ENCODE data around the gene STK17A. TPM values are rescaled to one million over a fixed set of nuclear protein-coding genes. Genes with fewer than 3 reads are reported as not detected.

Gene STK17A
- polyA plus RNA-seq, 1 of the 3 experiments (the other 2 are of a cell fraction): 47.8 TPM

DNA sequence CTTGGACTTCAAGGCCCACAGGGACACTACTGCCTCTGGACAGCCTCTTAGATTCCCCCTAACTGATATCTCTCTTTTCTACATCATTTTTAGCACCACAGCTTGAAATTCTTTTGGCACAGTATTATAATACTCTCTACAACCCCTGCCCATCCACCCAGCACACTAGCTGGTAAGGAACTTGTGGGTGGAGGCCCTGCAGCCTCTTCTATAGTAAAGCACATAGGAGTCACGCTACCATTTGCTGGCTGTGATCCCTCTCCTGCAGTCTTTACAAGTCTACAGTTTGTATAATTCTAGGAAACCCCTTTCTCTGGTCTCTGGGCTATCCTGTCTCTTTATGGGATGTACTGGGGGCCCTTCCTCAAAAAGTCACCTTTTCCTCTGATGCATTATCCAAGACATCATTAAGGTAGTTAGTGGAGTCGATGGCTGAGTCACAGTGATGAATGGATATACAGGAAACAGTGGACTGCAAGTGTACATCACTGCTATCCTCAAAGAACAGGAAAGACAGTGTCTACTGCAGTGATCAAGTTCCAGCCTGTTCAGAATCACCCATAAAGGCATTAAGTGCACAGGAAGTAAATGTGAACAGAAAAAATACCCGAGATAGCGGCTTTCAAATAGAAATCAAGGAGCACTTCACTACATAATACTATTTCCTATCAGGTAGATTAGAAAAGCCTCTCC lies 54.4 kb downstream of the STK17A start:
- CTCF ChIA-PET: interaction anchor here (1.0 to 6.9 kb wide), 3 partner anchors 55 to 84 kb away, joined by 3 to 25 read pairs (median 7); partner anchors contain the start of gene STK17A
- H2AFZ ChIP-seq (ENCODE audit: low read depth): no peak overlapping the region
- H3K4me2 ChIP-seq: peak overlapping the region; percentile 38; the same call in 1 of the 2 replicates
- H3K4me1 ChIP-seq (ENCODE audit: control insufficient read depth in 1 of 2, insufficient read depth in 2 of 2, low read depth in 1 of 2, low read length in 1 of 2): peaks cover 28 to 57% of the 10 kb centered on the region in 2 experiments
- H4K20me1 ChIP-seq (ENCODE audit: insufficient read depth): no peaks in the 10 kb centered on the region
- peak overlapping the region; percentile 89 to 100 for H3K27ac ChIP-seq (ENCODE audit: low read depth in 2 of 2, low read length in 1 of 2)
- H3K9me3 ChIP-seq: no peaks in the 10 kb centered on the region
- peak; percentile 76; the same call in 1 of the 2 replicates for TF ChIP-seq TCF12 (IDR thresholded peaks at IDR 0.05)
- TF ChIP-seq USF2 (IDR thresholded peaks at IDR 0.05; ENCODE audit: borderline replicate concordance, low read depth, low read length): no peak
- TF ChIP-seq JUND (IDR thresholded peaks at IDR 0.05): peak; percentile 81
- TF ChIP-seq, protein P1, sequence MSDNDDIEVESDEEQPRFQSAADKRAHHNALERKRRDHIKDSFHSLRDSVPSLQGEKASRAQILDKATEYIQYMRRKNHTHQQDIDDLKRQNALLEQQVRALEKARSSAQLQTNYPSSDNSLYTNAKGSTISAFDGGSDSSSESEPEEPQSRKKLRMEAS (IDR thresholded peaks at IDR 0.05; ENCODE audit: low read depth): no peak
- TF ChIP-seq NFIC (IDR thresholded peaks at IDR 0.05; ENCODE audit: borderline replicate concordance): peak; percentile 49; the same call in 1 of the 2 replicates
- peak; percentile 40; the same call in 1 of the 2 replicates for TF ChIP-seq ELF1 (IDR thresholded peaks at IDR 0.05)
- peak; percentile 92 for TF ChIP-seq PBX3 (IDR thresholded peaks at IDR 0.05)
- peak; percentile 16; the same call in 1 of the 2 replicates for TF ChIP-seq TEAD4 (IDR thresholded peaks at IDR 0.05; ENCODE audit: borderline replicate concordance, insufficient read depth)
- TF ChIP-seq GABPA (IDR thresholded peaks at IDR 0.05; ENCODE audit: low read depth): no peak
- peak; percentile 61; the same call in 1 of the 2 replicates for TF ChIP-seq SIN3A (IDR thresholded peaks at IDR 0.05; ENCODE audit: borderline replicate concordance, low read depth, low read length)
- peak in 1 of 2 experiments; percentile 77; a peak in 1 of 4 replicates for TF ChIP-seq EP300 (IDR thresholded peaks at IDR 0.05; ENCODE audit: borderline replicate concordance in 1 of 2, low read depth in 1 of 2, low read length in 1 of 2)
- TF ChIP-seq FOXM1 (IDR thresholded peaks at IDR 0.05; ENCODE audit: low read depth): peak; percentile 66
- no peak for TF ChIP-seq CTCF (IDR thresholded peaks at IDR 0.05)
- TF ChIP-seq RXRA (IDR thresholded peaks at IDR 0.05; ENCODE audit: borderline replicate concordance, low read depth): 0 out of 2 replicates have a peak, but pooled peaks have one; percentile 42
- TF ChIP-seq RFX5 (IDR thresholded peaks at IDR 0.05; ENCODE audit: low read length): no peak
- TF ChIP-seq FOSL2 (IDR thresholded peaks at IDR 0.05; ENCODE audit: borderline replicate concordance, low read depth): peak; percentile 82
- H3K36me3 ChIP-seq (replicated peaks in 1 of 2; ENCODE audit: control insufficient read depth in 1 of 2, insufficient read depth in 2 of 2, low read length in 1 of 2): peaks cover 88 to 89% of the 10 kb centered on the region in 2 experiments
- peaks cover 81% of the 10 kb centered on the region for H3K79me2 ChIP-seq (ENCODE audit: insufficient read depth)
- H3K9ac ChIP-seq: peak overlapping the region; percentile 68; the same call in 1 of the 2 replicates
- H3K4me3 ChIP-seq (ENCODE audit: low read depth in 2 of 2, low read length in 1 of 2): no peak overlapping the region
- H3F3A ChIP-seq (replicated peaks; ENCODE audit: insufficient read depth): peaks cover 87% of the 10 kb centered on the region
- no peaks in the 10 kb centered on the region for H3K27me3 ChIP-seq (ENCODE audit: insufficient read depth)
- 28% methylated on average over 4 of the region's 4 CpGs for WGBS (ENCODE audit: low lambda C conversion rate)
- POLR2A ChIA-PET: no interaction called here
- H3K9me2 ChIP-seq: no peaks in the 10 kb centered on the region
- DNase-seq: no peak
